ENCODE results near the gene WFDC2.

DNA sequence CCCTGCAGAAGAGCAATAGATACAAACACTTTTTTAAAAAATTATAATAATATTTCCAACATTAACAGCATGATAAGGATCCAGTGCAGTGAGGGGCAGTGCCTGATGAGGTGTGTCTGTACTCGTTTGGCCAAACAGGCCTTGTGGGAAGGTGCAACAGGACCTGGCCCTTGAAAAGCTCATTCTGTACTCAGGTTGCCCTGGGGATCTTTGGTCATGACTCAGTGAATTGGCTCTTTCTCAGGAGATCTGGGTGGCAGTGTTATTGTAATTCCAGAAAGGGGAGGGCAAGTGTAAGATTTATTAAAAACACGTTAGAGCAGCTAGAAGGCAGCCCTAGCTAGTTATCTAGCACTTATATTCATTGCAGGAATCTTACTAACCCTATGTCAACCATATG, 48.7 kb downstream of the WFDC2 start:
- TF ChIP-seq, protein P1, sequence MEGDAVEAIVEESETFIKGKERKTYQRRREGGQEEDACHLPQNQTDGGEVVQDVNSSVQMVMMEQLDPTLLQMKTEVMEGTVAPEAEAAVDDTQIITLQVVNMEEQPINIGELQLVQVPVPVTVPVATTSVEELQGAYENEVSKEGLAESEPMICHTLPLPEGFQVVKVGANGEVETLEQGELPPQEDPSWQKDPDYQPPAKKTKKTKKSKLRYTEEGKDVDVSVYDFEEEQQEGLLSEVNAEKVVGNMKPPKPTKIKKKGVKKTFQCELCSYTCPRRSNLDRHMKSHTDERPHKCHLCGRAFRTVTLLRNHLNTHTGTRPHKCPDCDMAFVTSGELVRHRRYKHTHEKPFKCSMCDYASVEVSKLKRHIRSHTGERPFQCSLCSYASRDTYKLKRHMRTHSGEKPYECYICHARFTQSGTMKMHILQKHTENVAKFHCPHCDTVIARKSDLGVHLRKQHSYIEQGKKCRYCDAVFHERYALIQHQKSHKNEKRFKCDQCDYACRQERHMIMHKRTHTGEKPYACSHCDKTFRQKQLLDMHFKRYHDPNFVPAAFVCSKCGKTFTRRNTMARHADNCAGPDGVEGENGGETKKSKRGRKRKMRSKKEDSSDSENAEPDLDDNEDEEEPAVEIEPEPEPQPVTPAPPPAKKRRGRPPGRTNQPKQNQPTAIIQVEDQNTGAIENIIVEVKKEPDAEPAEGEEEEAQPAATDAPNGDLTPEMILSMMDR (IDR thresholded peaks at IDR 0.05): no peak
- TF ChIP-seq POLR2A (IDR thresholded peaks at IDR 0.05): no peak

Data from testis (tissue), 2 donors.